ENCODE results near the gene CHID1.
A peak's percentile ranks its signal among the peaks of the same experiment; 100 is the strongest.

Gene CHID1

DNA sequence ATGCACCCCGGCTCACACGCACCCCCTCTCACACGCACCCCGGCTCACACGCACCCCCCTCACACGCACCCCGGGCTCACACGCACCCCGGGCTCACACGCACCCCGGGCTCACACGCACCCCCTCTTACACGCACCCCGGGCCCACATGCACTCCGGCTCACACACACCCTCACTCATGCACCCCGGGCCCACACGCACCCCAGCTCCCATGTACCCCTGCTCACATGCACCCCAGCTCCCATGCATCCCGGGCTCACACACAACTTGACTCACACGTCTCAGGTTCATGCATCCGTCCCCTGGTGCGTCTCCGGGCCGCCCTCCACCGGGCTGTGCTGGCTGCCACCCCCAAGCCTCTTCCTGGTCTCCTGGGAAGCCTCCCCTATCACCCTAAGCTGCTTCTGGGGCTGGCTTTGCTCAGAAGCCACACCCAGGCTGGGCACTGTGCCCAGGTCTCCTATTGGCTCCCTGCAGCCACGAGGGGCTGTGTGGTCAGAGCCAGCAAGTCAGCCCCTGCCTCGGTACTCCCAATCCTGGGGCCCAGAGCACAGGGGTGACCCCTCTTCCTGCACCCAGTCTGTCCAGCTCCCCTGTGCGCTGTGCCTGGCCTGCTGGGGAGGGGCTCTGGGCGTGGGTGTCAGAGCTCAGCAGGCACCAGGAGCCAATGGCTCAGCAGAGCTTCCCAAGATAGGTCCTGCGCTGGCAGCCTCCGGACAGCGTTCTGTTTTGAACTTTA, 51.0 kb downstream of the CHID1 start:
- Histone ChIP-seq H3K4me3 (ENCODE audit: low read length) (no peak overlapping the region), H3K9ac (ENCODE audit: low read depth, low read length) (no peak overlapping the region), H3K9me3 (replicated peaks; ENCODE audit: low read length) (no peaks in the 10 kb centered on the region)

DNA sequence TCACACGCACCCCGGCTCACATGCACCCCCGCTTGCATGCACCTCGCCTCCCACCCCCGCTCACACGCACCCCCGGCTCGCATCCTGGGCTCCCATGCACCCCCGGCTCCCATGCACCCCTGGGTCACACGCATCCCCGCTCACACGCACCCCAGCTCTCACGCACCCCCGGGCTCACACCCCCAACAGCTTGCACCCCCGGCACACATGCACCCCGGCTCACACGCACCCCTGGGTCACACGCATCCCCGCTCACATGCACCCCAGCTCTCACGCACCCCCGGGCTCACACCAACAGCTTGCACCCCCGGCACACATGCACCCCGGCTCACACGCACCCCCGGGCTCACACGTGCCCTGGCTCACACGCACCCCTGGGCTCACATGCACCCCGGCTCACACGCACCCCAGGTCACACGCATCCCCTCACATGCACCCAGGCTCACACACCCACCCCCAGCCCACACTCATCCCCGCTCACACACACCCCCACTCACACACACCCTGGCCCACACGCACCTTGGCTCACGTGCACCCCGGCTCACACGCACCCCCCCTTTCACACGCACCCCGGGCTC, 51.8 kb downstream of the CHID1 start:
- no peaks in the 10 kb centered on the region for H3K27me3 ChIP-seq (ENCODE audit: control insufficient read depth, insufficient read depth, low read length)
- no peak overlapping the region for H3K4me3 ChIP-seq (ENCODE audit: low read length)
- peaks cover 8% of the 10 kb centered on the region for H3K4me1 ChIP-seq (ENCODE audit: control insufficient read depth, insufficient read depth, low read length)
- no peaks in the 10 kb centered on the region for H3K9me3 ChIP-seq (replicated peaks; ENCODE audit: low read length)
- H3K4me2 ChIP-seq (ENCODE audit: low read length): no peak overlapping the region
- H3K36me3 ChIP-seq (ENCODE audit: insufficient read depth, low read length): peaks cover 29% of the 10 kb centered on the region
- no peak overlapping the region for H3K9ac ChIP-seq (ENCODE audit: low read depth, low read length)

More for the DNA sequence above, 51.0 kb downstream of the CHID1 start:
- peak overlapping the region; percentile 4 for H3K4me2 ChIP-seq (ENCODE audit: low read length)
- peaks cover 36% of the 10 kb centered on the region for H3K36me3 ChIP-seq (ENCODE audit: insufficient read depth, low read length)
- no peaks in the 10 kb centered on the region for H3K27me3 ChIP-seq (ENCODE audit: control insufficient read depth, insufficient read depth, low read length)
- peaks cover 8% of the 10 kb centered on the region for H3K4me1 ChIP-seq (ENCODE audit: control insufficient read depth, insufficient read depth, low read length)

- Histone ChIP-seq H3K9ac (ENCODE audit: low read depth, low read length) (no peak overlapping the region), H3K4me1 (ENCODE audit: control insufficient read depth, insufficient read depth, low read length) (peaks cover 8% of the 10 kb centered on the region), H3K36me3 (ENCODE audit: insufficient read depth, low read length) (peaks cover 23% of the 10 kb centered on the region), H3K27me3 (ENCODE audit: control insufficient read depth, insufficient read depth, low read length) (no peaks in the 10 kb centered on the region), H3K4me2 (ENCODE audit: low read length) (no peak overlapping the region), H3K9me3 (replicated peaks; ENCODE audit: low read length) (no peaks in the 10 kb centered on the region), H3K4me3 (ENCODE audit: low read length) (no peak overlapping the region)
Observed at GRCh38 chr11:858053-858761, 52.4 kb downstream of the CHID1 start.

GRCh38 chr11:856397-856796, 54.2 kb downstream of the CHID1 start:
- H3K27me3 ChIP-seq (ENCODE audit: control insufficient read depth, insufficient read depth, low read length): no peaks in the 10 kb centered on the region
- H3K36me3 ChIP-seq (ENCODE audit: insufficient read depth, low read length): peaks cover 14% of the 10 kb centered on the region
- no peaks in the 10 kb centered on the region for H3K9me3 ChIP-seq (replicated peaks; ENCODE audit: low read length)
- H3K4me3 ChIP-seq (ENCODE audit: low read length): no peak overlapping the region
- no peak overlapping the region for H3K9ac ChIP-seq (ENCODE audit: low read depth, low read length)
- H3K4me2 ChIP-seq (ENCODE audit: low read length): no peak overlapping the region
- H3K4me1 ChIP-seq (ENCODE audit: control insufficient read depth, insufficient read depth, low read length): peaks cover 8% of the 10 kb centered on the region

DNA sequence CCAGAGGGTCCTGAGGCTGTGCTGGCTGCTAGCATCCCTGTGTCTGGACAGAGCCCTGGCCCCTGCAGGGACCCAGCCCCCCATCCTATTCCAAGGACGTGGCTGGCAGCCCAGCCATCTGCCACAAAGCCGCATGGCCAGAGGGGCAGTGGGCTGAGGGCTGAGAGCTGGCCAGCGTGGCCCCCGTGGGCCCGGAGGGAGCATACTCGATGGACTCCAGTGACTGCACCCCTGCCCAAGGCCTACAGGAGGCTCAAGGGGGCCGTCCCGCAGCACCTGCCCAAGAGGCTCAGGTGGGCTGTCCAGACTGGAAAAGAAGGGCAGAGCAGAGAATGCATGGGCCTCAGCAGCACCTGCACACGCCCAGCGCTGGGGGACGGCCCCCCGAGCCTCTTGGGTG, 54.8 kb downstream of the CHID1 start:
- Histone ChIP-seq H3K4me3 (ENCODE audit: low read length) (no peak overlapping the region), H3K9ac (ENCODE audit: low read depth, low read length) (no peak overlapping the region), H3K4me2 (ENCODE audit: low read length) (no peak overlapping the region), H3K4me1 (ENCODE audit: control insufficient read depth, insufficient read depth, low read length) (peaks cover 8% of the 10 kb centered on the region), H3K9me3 (replicated peaks; ENCODE audit: low read length) (no peaks in the 10 kb centered on the region), H3K36me3 (ENCODE audit: insufficient read depth, low read length) (peaks cover 17% of the 10 kb centered on the region), H3K27me3 (ENCODE audit: control insufficient read depth, insufficient read depth, low read length) (no peaks in the 10 kb centered on the region)

DNA sequence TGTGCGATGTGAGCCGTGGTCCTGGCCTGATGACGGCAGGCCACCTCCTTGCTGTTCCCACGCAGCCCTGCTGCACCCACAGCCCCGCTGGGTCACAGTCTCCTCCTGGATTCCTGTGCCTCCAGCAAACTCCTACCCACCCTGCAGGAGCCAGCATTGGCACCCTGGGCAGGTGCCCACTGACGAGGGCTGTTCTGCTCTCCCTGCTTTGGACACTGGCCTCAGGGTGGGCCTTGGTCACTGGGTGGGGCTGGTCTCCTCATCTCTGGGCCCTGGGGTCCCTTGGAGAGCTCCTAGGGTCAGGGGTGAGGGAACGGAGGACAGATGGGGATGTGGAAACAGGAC, 55.3 kb downstream of the CHID1 start:
- Histone ChIP-seq H3K4me3 (ENCODE audit: low read length) (no peak overlapping the region), H3K9ac (ENCODE audit: low read depth, low read length) (no peak overlapping the region)

GRCh38 chr11:854601-855329, 55.8 kb downstream of the CHID1 start:
- Histone ChIP-seq H3K9ac (ENCODE audit: low read depth, low read length) (no peak overlapping the region), H3K4me3 (ENCODE audit: low read length) (no peak overlapping the region), H3K36me3 (ENCODE audit: insufficient read depth, low read length) (peaks cover 20% of the 10 kb centered on the region), H3K27me3 (ENCODE audit: control insufficient read depth, insufficient read depth, low read length) (no peaks in the 10 kb centered on the region), H3K4me1 (ENCODE audit: control insufficient read depth, insufficient read depth, low read length) (peaks cover 5% of the 10 kb centered on the region), H3K9me3 (replicated peaks; ENCODE audit: low read length) (no peaks in the 10 kb centered on the region), H3K4me2 (ENCODE audit: low read length) (no peak overlapping the region)

More for the DNA sequence above, 55.3 kb downstream of the CHID1 start:
- Histone ChIP-seq H3K4me1 (ENCODE audit: control insufficient read depth, insufficient read depth, low read length) (peaks cover 8% of the 10 kb centered on the region), H3K36me3 (ENCODE audit: insufficient read depth, low read length) (peaks cover 20% of the 10 kb centered on the region), H3K9me3 (replicated peaks; ENCODE audit: low read length) (no peaks in the 10 kb centered on the region), H3K27me3 (ENCODE audit: control insufficient read depth, insufficient read depth, low read length) (no peaks in the 10 kb centered on the region), H3K4me2 (ENCODE audit: low read length) (no peak overlapping the region)

DNA sequence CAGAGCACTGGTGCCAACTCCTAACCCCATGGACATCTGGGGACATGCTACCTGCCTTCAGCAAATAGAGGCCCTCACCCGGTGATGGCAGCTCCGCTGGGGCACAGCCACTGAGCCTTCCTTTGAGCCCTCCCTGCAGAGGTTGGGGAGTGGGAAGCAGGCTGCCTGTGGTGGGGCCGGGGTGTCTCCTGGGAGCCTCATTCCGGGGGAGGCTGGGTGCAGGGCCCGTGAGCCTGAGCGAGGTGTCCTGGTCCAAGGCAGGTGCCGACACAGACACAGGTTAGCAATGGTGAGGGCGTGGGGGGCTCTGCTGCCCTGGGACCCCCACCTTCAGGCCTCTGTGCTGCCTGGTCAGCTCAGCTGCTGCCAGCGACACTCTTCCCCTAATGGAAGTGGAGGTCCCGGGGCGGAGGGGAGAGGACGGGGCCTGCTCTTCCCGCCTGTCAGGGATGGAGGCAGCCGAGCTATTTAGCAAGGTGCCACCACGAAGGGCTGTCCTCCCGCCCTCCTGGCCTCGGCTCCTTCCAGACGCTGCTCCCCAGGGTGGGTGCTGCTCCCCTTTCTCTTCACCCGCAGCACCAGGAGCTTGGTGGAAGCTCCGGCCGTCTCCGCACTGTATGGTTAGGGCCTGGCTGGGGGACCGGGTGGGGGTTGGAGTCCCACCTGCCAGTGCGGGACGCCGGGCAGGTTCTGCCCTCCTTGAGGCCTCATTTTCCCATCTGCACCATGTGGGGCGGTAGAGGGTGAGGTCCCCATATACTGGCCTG, 56.7 kb downstream of the CHID1 start:
- no peak overlapping the region for H3K4me3 ChIP-seq (ENCODE audit: low read length)
- H3K36me3 ChIP-seq (ENCODE audit: insufficient read depth, low read length): peaks cover 20% of the 10 kb centered on the region
- peaks cover 5% of the 10 kb centered on the region for H3K4me1 ChIP-seq (ENCODE audit: control insufficient read depth, insufficient read depth, low read length)
- no peak overlapping the region for H3K9ac ChIP-seq (ENCODE audit: low read depth, low read length)
- no peak overlapping the region for H3K4me2 ChIP-seq (ENCODE audit: low read length)
- H3K27me3 ChIP-seq (ENCODE audit: control insufficient read depth, insufficient read depth, low read length): no peaks in the 10 kb centered on the region
- no peaks in the 10 kb centered on the region for H3K9me3 ChIP-seq (replicated peaks; ENCODE audit: low read length)

DNA sequence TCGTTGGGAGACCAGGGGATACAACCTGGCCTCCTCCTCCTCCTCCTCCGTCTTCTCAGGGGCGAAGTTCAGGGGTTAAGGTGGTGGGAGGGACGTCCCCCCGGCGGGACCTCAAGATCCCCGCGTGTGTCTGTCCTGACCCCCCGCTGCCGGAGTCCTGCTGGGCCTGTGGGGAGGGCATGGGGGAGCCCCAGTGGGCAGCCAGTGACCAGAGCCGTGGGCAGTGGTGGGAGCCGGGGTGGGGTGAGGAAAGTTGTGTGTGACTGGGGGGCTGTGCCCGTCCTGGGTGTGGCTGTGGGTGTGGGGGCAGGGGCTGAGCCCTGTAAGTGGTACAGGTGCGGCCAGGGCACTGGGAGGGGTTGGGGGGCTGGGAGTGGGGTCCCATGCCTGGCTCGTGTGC, 57.8 kb downstream of the CHID1 start:
- Histone ChIP-seq H3K27me3 (ENCODE audit: control insufficient read depth, insufficient read depth, low read length) (no peaks in the 10 kb centered on the region), H3K4me1 (ENCODE audit: control insufficient read depth, insufficient read depth, low read length) (peaks cover 14% of the 10 kb centered on the region), H3K4me2 (ENCODE audit: low read length) (no peak overlapping the region), H3K9me3 (replicated peaks; ENCODE audit: low read length) (no peaks in the 10 kb centered on the region), H3K9ac (ENCODE audit: low read depth, low read length) (no peak overlapping the region), H3K4me3 (ENCODE audit: low read length) (no peak overlapping the region), H3K36me3 (ENCODE audit: insufficient read depth, low read length) (peaks cover 21% of the 10 kb centered on the region)

DNA sequence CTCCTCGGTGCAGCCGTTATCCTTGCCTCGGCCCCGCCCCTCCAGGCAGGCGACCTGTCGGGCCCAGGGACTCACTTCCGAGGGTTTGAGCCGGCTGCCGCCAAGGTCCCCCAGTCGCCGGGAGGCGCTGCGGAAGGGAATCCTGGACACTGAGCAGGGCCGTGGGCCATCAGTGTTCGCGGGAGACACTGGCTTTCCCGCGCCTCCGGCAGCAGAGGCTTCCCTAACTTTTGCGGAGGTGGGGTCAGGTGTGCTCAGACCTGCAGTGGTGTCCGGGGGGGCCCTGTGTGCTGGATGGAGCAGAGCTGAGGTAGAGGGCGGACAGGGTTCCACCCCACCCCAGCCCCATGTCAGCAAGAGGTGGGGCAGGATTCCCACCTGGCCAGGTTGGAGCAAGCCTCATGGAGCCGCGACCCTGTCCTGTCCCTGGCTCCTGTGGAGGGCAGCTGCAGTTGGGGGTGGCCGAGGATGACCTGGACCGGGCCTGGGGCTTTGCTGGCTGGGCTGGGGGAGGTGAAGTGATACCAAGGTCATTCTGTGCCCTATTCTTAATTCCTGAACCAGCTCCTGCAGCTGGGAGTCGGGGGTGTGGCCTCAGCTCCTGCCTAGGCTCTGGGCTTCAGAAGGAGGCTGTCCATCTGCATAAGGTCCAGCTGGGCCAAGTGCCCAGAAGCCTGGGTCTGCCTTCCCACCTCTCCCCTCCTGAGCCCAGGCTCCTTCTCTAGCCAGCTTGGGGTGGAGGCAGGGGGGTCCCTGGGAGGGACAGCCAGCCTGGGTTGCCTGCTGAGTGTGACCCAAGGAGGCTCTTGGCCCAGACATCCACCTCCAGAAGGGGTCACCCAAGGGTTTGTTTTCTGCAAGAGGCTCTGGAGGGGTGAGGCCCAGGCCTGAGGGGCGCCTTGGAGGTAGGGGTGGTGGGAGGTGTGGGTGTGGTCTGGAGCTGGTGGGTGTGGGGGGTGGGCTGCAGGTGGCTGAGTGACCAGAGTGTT, 59.5 kb downstream of the CHID1 start:
- Histone ChIP-seq H3K4me1 (ENCODE audit: control insufficient read depth, insufficient read depth, low read length) (peaks cover 26% of the 10 kb centered on the region), H3K9ac (ENCODE audit: low read depth, low read length) (no peak overlapping the region)

More for the DNA sequence above, 59.5 kb downstream of the CHID1 start:
- H3K9me3 ChIP-seq (replicated peaks; ENCODE audit: low read length): no peaks in the 10 kb centered on the region
- peaks cover 19% of the 10 kb centered on the region for H3K36me3 ChIP-seq (ENCODE audit: insufficient read depth, low read length)
- H3K4me3 ChIP-seq (ENCODE audit: low read length): no peak overlapping the region
- no peak overlapping the region for H3K4me2 ChIP-seq (ENCODE audit: low read length)
- no peaks in the 10 kb centered on the region for H3K27me3 ChIP-seq (ENCODE audit: control insufficient read depth, insufficient read depth, low read length)

All from skeletal muscle satellite cell (primary cell).